Left ventricle myocardium inferior (tissue), 1 donor: ENCODE results near the gene UVRAG. TPM values are rescaled to one million over a fixed set of nuclear protein-coding genes. Genes with fewer than 3 reads are reported as not detected.
"Not testable (repeated sequence)": the region's sequence is repeated elsewhere in the genome, so short reads cannot be mapped to it uniquely, and the experiment has no call there.

Experiments used
- DNase-seq: peaks from one replicate; pipeline ENCODE4 v3.0.0-alpha.2; 2020
- H3K27ac ChIP-seq: fragments of 200-600 bp; replicated peaks from 2 replicates; pipeline ENCODE4 v1.8.0; 2021
- H3K27me3 ChIP-seq: fragments of 200-600 bp; 2 replicates; pipeline ENCODE4 v1.8.0; 2021; ENCODE audit warnings: low read depth
- H3K36me3 ChIP-seq: fragments of 200-600 bp; 2 replicates; pipeline ENCODE4 v1.8.0; 2021
- H3K4me1 ChIP-seq: fragments of 200-600 bp; 2 replicates; pipeline ENCODE4 v1.8.0; 2021
- H3K4me3 ChIP-seq: fragments of 200-600 bp; 2 replicates; pipeline ENCODE4 v1.8.0; 2021; ENCODE audit warnings: mild to moderate bottlenecking, moderate library complexity
- H3K9me3 ChIP-seq: fragments of 200-600 bp; replicated peaks from 2 replicates; pipeline ENCODE4 v1.8.0; 2021
- intact Hi-C: fragments of 100-400 bp; cut with micrococcal nuclease; formaldehyde crosslinking; loops from one replicate; pipeline ENCODE4 v1.11.0; 2022
- total RNA-seq: library from RNA; stranded (reverse); fragmentation: NEBNext Ultra II Directional; extraction: Animal tissue kit (Norgen Biotek cat#: 25700); gene quantifications from one replicate; pipeline ENCODE4 v1.2.1, GENCODE V29; 2021
- TF ChIP-seq, protein P1 (sequence below): fragments of 200-600 bp; IDR thresholded peaks from 2 replicates; pipeline ENCODE4 v1.8.0; 2021; ENCODE audit warnings: antibody characterized with exemption, mild to moderate bottlenecking, borderline replicate concordance
- donor health status: DM: no; HTN: yes; CAD: no; lungs with severe emphysema.

UVRAG gene
- total RNA-seq, 1 donor from 2014 or later = 11.4 TPM

DNA sequence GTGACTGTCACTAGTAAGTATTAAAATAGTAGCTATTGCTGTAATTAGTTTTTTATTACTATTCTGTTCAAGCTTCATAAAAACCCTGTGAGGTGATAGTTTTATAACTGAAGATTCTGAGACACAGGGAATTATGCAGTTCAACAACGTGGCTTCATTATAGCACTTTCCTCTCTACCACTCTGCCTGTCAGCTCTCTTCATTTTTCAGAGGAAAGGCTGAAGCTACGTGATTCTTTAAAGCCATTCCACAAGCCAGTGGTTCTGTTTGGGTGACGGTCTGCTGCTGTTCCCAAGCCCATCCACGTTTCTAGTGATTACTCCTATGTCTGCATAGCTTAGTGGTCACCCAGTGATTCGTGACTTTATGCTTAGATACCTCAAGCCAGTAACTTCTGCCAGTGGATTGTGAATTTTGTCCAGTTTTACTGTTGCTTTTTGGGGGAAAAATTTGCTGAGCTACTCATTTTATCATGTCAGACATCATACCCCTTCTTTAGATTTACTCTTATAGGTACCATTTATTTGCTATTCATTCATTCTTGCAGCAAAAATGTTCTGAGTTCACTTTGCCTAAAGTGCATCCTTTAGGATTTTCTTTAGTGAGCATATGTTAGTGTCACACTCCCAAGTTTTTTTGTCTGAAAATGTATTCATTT lies 59.8 kb downstream of the UVRAG start:
- peaks cover 47% of the 10 kb centered on the region for H3K4me1 ChIP-seq
- intact Hi-C loops = no loop called here
- no peak overlapping the region for H3K27ac ChIP-seq
- no peak overlapping the region for H3K4me3 ChIP-seq
- no peaks in the 10 kb centered on the region for H3K27me3 ChIP-seq
- TF ChIP-seq, protein P1, sequence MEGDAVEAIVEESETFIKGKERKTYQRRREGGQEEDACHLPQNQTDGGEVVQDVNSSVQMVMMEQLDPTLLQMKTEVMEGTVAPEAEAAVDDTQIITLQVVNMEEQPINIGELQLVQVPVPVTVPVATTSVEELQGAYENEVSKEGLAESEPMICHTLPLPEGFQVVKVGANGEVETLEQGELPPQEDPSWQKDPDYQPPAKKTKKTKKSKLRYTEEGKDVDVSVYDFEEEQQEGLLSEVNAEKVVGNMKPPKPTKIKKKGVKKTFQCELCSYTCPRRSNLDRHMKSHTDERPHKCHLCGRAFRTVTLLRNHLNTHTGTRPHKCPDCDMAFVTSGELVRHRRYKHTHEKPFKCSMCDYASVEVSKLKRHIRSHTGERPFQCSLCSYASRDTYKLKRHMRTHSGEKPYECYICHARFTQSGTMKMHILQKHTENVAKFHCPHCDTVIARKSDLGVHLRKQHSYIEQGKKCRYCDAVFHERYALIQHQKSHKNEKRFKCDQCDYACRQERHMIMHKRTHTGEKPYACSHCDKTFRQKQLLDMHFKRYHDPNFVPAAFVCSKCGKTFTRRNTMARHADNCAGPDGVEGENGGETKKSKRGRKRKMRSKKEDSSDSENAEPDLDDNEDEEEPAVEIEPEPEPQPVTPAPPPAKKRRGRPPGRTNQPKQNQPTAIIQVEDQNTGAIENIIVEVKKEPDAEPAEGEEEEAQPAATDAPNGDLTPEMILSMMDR = no peak
- no peaks in the 10 kb centered on the region for H3K9me3 ChIP-seq
- no peak for DNase-seq
- peaks cover 5% of the 10 kb centered on the region for H3K36me3 ChIP-seq

DNA sequence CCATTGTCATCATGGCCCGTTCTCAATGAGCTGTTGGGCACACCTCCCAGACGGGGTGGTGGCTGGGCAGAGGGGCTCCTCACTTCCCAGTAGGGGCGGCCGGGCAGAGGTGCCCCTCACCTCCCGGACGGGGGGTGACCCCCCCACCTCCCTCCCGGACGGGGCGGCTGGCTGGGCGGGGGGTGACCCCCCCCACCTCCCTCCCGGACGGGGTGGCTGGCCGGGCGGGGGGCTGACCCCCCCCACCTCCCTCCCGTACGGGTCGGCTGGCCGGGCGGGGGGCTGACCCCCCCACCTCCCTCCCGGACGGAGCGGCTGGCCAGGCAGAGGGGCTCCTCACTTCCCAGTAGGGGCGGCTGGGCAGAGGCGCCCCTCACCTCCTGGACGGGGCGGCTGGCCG lies 62.3 kb downstream of the UVRAG start:
- intact Hi-C loops, H3K9me3 ChIP-seq, H3K27ac ChIP-seq, DNase-seq, H3K4me3 ChIP-seq, H3K27me3 ChIP-seq: not testable (repeated sequence)
- Histone ChIP-seq H3K36me3 (peaks cover 16% of the 10 kb centered on the region), H3K4me1 (peaks cover 42% of the 10 kb centered on the region)

DNA sequence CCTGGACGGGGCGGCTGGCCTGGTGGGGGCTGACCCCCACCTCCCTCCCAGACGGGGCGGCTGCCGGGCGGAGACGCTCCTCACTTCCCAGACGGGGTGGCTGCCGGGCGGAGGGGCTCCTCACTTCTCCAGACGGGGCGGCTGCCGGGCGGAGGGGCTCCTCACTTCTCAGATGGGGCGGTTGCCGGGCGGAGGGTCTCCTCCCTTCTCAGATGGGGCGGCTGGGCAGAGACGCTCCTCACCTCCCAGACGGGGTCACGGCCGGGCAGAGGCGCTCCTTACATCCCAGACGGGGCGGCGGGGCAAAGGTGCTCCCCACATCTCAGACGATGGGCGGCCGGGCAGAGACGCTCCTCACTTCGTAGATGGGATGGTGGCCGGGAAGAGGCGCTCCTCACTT lies 62.9 kb downstream of the UVRAG start:
- DNase-seq, intact Hi-C loops, H3K27ac ChIP-seq: not testable (repeated sequence)

DNA sequence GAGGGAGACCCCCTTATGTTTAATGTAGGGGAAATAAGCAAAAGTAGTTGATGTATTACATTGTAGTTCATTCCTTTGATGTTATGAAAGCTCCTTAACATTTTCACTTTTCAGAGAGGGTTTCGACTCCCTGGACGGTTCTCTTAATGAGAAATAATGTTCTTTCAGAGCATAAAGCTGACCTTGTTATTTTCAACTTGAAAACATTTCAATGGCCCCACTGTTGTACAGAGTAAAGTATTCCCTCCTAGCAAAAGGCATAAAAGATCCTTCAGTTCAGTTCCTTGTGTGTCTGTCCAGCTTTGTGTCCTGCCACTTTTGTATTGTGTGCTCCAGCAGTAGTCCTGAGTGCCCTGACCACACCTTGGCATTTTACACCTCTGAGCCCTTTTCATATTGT lies 63.9 kb downstream of the UVRAG start:
- Histone ChIP-seq H3K27ac (no peak overlapping the region), H3K36me3 (peaks cover 10% of the 10 kb centered on the region), H3K27me3 (no peaks in the 10 kb centered on the region), H3K9me3 (no peaks in the 10 kb centered on the region), H3K4me1 (peaks cover 28% of the 10 kb centered on the region), H3K4me3 (no peak overlapping the region)
- intact Hi-C loops = no loop called here
- TF ChIP-seq, protein P1 = no peak
- DNase-seq = no peak

More for the DNA sequence above, 62.9 kb downstream of the UVRAG start:
- Histone ChIP-seq H3K36me3 (peaks cover 10% of the 10 kb centered on the region), H3K4me1 (peaks cover 38% of the 10 kb centered on the region)
- H3K27me3 ChIP-seq, H3K4me3 ChIP-seq, H3K9me3 ChIP-seq: not testable (repeated sequence)

DNA sequence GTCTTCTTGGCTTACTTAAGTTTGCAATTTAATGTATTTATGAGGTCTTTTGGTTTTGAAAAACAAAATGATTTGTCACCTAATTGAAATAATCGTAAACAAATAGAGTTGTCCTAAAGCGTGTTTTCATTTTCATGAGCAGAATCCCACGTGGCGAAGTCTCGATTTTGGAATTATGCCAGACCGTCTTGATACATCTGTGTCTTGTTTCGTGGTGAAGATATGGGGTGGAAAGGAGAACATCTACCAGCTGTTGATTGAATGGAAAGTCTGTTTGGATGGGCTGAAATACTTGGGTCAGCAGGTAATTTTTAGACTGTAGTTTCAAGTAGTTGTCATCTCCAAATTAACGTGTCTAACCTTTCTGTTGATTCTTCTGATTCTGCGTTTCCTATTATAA lies 64.7 kb downstream of the UVRAG start:
- no peak for DNase-seq

DNA sequence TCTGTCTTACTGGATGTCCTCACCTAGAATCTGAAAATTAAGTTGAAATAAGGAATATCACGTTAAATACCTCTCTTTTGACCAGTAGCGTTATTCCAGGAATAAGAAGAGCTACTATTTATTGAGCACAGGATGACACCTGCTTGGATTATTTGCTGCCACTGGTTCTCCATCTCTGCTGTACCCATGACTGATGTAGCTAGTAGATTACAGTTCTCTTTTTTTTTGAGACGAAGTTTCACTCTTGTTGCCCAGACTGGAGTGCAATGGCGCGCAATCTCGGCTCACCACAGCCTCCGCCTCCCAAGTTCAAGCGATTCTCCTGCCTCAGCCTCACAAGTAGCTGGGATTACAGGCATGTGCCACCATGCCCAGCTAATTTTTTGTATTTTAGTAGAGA lies 65.3 kb downstream of the UVRAG start:
- H3K27ac ChIP-seq, H3K9me3 ChIP-seq, DNase-seq, H3K27me3 ChIP-seq, intact Hi-C loops, H3K4me3 ChIP-seq: not testable (repeated sequence)
- Histone ChIP-seq H3K4me1 (peaks cover 15% of the 10 kb centered on the region), H3K36me3 (peaks cover 10% of the 10 kb centered on the region)

More for the DNA sequence above, 64.7 kb downstream of the UVRAG start:
- Histone ChIP-seq H3K36me3 (peaks cover 10% of the 10 kb centered on the region), H3K27me3 (no peaks in the 10 kb centered on the region), H3K4me1 (peaks cover 20% of the 10 kb centered on the region), H3K27ac (no peak overlapping the region), H3K9me3 (no peaks in the 10 kb centered on the region), H3K4me3 (no peak overlapping the region)
- intact Hi-C loops = no loop called here
- TF ChIP-seq, protein P1 = no peak

DNA sequence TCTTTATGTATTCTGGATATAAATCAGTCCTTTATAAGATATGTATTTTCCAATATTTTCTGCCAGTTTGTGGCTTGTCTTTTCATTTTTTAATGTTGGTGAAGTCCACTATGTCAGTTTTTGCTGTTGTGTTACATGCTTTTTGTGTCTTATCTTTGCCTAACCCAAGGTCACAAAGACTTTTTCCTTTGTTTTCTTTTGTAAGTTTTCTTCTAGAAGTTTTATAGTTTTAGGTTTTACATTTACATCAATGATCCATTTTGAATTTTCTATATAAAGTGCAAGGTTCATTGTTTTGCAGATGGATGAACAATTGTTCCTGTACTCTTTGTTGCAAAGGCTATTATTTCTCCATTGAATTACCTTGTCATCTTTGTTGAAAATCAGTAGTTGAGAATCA lies 69.3 kb downstream of the UVRAG start:
- no peak overlapping the region for H3K27ac ChIP-seq
- intact Hi-C loops = no loop called here
- H3K4me3 ChIP-seq = no peak overlapping the region
- DNase-seq = no peak
- TF ChIP-seq, protein P1 = no peak
- H3K9me3 ChIP-seq = no peaks in the 10 kb centered on the region
- H3K27me3 ChIP-seq = no peaks in the 10 kb centered on the region
- peaks cover 10% of the 10 kb centered on the region for H3K36me3 ChIP-seq
- H3K4me1 ChIP-seq = peaks cover 6% of the 10 kb centered on the region
